Choroid plexus epithelial cell (primary cell): ENCODE measurements around the gene RHBDF2.
A peak's percentile ranks its signal among the peaks of the same experiment; 100 is the strongest.

Experiments
- DNase-seq: peaks from one replicate; pipeline ENCODE4 v3.0.0-alpha.2; 2010; ENCODE audit warnings: low read depth
- H3K4me3 ChIP-seq: 2 replicates; pipeline ENCODE4 v1.5.1; 2011; ENCODE audit warnings: low read depth, mild to moderate bottlenecking, control low read depth, low read length, moderate library complexity
- CTCF ChIP-seq: conservative IDR thresholded peaks from 2 replicates; pipeline ENCODE4 v1.5.1; 2011; ENCODE audit warnings: low read depth, mild to moderate bottlenecking, control low read depth, inconsistent platforms, low read length, moderate library complexity

Gene RHBDF2

GRCh38 chr17:76442341-76443338, 58.6 kb downstream of the RHBDF2 start:
- no peak overlapping the region for H3K4me3 ChIP-seq
- DNase-seq: peak; percentile 54
- TF ChIP-seq CTCF: no peak

GRCh38 chr17:76441686-76442340, 59.4 kb downstream of the RHBDF2 start:
- DNase-seq: no peak
- no peak overlapping the region for H3K4me3 ChIP-seq
- TF ChIP-seq CTCF: no peak

GRCh38 chr17:76440751-76441362, 60.4 kb downstream of the RHBDF2 start:
- H3K4me3 ChIP-seq: no peak overlapping the region
- no peak for DNase-seq
- no peak for TF ChIP-seq CTCF

- no peak for DNase-seq
- no peak overlapping the region for H3K4me3 ChIP-seq
- no peak for TF ChIP-seq CTCF
Measured at GRCh38 chr17:76439314-76439928, 61.8 kb downstream of the RHBDF2 start.

- TF ChIP-seq CTCF: no peak
- H3K4me3 ChIP-seq: no peak overlapping the region
- DNase-seq: peak; percentile 36
Measured at GRCh38 chr17:76438906-76439305, 62.3 kb downstream of the RHBDF2 start.

GRCh38 chr17:76437467-76438402, 63.5 kb downstream of the RHBDF2 start:
- DNase-seq: no peak
- TF ChIP-seq CTCF: no peak
- no peak overlapping the region for H3K4me3 ChIP-seq
